HUDEP-2 (cell line): ENCODE results near the gene COMTD1.
A peak's percentile ranks its signal among the peaks of the same experiment; 100 is the strongest.

ENCODE experiments used
- DNase-seq, 76 experiments: peaks; one replicate each; lab custom pipeline; 2025; ENCODE audit not compliant: unreplicated experiment in 76 of 76; lab: John Stamatoyannopoulos, UW

The COMTD1 gene

DNA sequence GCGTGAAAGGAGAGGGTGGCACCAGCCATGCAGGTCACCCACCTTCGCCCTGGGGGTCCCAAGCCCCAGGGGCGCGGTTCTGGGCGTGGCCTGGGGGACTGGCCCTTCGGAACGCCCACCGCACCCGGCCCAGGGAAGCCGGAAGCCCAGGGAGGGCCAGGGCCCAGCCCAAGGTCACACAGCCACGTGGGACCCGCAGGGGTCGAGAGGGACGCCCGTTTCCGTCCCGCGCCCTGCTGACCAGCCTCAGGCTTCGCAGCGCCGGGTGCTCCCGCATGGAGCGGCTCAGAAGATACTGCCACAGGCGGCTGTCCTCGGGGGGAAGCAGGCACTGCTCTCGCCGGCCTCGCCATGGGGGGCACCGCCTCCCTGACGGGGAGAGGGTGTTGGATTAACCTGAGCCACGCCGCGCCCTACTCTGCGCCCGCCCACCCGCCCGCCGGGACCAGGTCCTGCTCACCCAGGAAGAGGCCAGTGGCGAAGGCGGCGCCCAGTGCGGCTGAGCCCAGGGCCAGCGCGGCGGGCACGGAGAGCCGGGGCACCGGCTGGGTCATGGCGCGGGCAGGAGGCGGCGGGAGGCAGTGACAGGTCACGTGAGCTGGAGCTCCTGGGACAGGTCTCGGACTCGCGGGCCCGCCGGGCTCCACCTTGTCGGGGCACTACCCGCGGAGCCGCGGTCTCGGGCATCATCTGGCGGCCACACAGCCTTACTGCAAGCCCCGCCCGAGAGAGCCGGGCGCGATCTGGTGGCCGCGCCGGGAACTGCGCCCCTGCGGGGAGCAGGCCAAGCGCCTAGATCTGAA lies at the start of gene COMTD1:
TSS of gene COMTD1 (minus strand) at position 583 of the 803 bp plus-strand sequence. CDS start at position 554, 29 bp downstream.
- peak; percentile 23 to 95 (median 87) for DNase-seq

DNA sequence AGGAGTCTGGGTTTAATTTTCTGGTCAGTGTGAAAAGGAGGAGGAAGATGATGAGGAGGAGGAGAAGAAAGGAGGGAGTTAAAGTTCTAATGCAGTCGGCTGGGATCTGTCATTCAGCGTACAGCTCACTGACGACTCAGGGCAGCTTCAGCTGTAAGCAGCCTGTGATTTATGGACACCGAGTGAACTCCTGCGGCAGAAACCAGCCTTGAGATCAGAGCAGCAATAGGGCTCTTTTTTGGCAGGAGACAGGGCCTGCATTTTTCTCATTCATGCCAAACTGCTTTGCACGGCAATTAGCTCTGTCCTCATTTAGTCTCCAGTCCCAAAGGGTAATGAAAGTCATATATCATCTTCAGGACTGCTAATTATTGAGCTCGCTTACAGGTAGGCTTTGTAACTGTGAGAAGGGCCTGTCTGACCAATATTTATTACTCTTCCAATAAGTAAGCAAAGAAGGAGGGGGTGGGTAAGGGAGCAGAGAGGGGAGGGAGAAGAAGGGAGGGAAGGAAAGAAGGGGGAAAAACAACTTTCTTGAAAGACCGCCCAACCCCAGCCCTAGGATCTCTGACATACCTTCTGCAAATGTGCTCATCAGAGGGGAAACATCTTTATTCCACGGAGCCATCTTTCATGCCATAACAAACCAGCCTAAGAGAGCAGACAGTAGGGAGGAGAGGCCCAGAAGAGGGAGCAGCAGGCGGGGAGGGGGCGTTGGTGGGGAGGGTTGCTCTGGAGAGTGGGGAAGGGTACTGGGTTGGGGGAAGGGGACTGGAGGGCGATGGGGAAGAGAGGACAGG lies 48.1 kb upstream of the COMTD1 start:
- no peak for DNase-seq

GRCh38 chr10:75283078-75283670 lies 47.4 kb upstream of the COMTD1 start:
- DNase-seq: no peak

DNA sequence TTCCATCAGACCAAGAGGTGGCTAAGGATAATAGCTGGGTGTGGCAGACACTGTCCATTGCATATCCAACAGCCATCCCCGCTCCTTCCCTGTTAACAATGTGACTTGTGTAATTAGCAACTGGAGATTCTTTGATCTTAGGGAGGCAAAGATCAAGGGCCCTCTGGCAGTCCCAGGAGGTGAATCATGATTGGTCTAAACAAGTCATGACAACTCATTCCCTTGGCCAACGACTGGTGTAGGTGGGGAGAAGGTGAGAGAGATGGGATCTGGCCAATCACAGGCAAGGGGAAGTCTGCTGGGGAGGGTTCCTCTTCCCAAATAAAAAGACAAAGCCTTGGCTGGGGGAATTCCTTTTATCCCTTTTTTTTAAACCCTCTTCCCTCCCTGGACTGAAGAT lies 46.2 kb upstream of the COMTD1 start:
- no peak for DNase-seq

DNA sequence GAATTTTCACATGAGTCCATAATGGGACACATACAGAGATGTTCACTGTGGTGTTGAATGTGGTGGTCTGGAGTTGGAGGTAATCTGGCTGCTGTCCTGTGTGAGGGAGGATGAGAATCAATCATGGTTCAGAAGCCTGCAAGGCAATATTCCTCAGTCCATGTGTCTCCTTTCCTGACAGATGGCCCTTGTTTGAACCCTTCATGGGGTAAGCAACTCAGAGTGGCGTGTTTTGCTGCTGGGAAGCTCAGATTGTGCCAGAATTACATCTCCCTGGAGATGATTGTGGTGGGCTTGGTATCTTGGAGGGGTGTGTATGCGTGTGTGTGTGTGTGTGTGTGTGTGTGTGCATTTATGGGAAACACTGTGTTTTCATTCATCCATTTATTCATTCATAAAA lies 44.5 kb upstream of the COMTD1 start:
- DNase-seq: no peak

GRCh38 chr10:75276069-75276872 lies 40.5 kb upstream of the COMTD1 start:
- DNase-seq: no peak

DNA sequence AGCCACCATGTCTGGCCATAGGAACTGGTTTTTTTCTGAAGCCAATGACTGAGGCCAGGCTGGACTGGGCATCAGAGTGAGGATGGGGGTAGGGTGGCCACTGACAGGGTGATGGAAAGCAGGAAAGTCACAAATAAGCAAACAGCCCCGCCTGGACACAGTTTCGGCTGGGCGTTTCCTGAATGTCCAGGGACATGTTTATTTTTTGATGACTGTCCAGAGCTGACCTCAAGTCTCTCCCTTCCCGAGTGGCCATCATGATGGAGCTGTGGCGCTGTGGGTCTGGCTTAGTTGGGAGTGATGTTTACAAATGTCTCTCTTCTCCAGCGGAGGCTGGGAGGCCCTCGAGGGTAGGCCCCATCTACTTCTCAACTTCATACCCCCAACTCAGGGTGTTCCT lies 37.1 kb upstream of the COMTD1 start:
- no peak for DNase-seq

- DNase-seq: no peak
Measured at GRCh38 chr10:75272094-75272493, 36.3 kb upstream of the COMTD1 start.

DNA sequence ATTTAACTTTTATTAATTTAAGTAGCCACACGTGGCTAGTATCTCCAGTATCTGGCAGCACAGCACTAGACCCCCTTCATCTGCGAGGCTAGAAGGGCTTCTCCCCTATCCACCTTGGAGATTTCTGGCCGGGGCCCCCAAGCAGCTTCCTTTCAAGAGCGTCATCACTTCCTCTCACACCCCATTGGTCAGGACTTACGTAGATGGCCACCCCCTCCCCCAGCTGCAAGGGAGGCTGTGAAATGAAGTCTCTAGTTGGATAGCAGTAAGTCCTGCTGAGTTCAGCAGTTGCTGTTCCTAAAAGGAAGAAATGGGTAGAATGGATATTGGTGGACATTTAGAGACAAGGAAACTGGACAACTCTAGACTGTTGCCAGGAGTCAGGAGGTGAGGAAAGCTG lies 33.8 kb upstream of the COMTD1 start:
- no peak for DNase-seq

DNA sequence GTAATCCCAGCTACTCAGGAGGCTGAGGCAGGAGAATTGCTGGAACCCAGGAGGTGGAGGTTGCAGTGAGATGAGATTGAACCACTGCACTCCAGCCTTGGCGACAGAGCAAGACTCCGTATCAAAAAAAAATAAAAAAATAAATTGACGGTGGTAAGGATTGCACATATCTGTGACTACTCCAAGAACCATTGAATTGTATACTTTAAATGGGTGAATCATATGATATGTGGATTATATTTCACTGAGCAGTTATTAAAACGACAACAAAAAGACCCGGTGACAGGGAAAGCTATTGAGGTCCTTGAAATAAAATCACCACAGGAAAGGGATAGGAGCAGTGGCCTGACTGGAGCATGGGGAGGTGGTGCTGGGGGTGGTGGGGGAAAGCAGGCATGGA lies 31.2 kb upstream of the COMTD1 start:
- no peak for DNase-seq

DNA sequence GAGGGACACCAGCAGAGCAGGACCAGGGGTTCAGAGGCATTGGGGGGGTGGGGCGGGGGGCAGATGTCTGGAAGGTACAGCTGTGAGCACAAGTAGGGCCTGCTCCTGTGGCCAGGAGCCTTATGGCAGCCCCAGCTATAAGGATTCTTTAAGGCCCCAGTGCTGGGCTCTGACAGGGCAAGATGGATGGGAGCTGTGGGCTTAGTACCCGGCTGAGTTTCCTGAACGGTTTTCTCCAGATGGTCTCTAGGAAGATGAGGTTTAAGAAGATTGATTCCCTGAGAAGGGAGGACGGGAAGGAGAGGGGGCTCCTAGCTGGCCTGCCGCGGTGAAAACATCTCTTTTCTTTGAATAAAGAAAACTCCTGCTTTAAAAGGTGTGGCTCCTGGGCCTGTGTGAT lies 30.1 kb upstream of the COMTD1 start:
- no peak for DNase-seq

GRCh38 chr10:75263806-75264205 lies 28.0 kb upstream of the COMTD1 start:
- no peak for DNase-seq

DNA sequence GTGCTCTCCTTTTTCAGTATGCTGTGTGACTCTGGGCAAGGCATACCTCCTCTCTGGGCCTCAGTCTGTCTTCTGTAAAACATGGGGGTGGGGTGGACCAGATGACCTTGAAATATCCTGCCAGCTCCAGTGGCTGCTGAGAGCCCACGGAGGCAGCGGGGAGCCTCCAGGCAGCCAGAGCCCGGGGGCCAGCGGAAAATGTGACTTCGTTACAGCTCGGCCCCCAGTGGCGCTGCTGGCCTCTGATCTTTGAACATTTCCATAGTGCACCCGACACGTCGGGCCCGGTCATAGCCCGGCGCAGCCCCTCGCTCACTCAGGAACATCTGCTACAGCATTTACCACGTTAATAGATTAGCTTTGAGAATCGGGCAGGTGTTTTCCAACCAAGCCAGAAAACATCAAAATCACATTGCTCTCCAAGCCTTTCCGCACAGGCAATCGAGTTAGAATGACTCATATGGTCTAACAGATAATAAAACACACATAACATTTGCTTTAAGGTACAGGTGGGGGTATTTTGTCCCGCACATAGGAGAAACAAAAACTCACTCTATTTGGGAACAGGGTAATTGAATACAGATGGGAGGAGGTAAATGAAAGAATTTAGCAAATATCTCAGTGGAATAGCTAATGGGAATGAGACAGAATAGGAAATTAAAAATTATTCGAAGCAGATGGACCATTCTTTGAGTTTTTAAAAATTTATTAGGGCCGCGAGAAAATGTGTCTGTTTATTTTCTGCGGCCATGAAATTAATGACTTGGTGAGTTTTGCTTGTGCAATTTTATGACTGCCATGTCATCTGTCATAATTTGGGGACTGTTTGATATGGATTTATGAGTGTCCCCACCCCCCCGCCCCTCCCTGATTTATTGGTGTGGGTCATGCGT lies 26.3 kb upstream of the COMTD1 start:
- DNase-seq: no peak

GRCh38 chr10:75260990-75261389 lies 25.2 kb upstream of the COMTD1 start:
- DNase-seq: no peak

GRCh38 chr10:75254739-75255138 lies 19.0 kb upstream of the COMTD1 start:
- DNase-seq: no peak

GRCh38 chr10:75253281-75254220 lies 17.8 kb upstream of the COMTD1 start:
- DNase-seq: no peak

- no peak for DNase-seq
Measured at GRCh38 chr10:75250934-75251333, 15.2 kb upstream of the COMTD1 start.

- no peak for DNase-seq
Measured at GRCh38 chr10:75247797-75248196, 12.0 kb upstream of the COMTD1 start.

DNA sequence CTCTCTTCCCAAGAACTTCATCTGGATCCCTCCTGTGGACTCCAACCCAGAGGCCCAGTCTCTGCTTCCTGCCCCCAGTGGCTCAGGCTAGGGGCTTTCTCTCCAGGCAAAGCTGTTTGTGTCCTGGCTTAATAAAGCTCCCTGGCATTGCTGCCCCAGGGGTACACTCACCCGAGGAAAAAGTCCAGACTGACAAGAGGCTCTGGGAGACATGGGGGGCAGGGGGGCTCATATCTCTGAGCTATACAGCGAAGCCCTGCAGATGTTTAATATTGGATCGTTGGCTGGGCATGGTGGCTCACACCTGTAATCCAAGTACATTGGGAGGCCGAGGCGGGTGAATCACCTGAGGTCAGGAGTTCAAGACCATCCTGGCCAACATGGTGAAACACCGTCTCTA lies 10.7 kb upstream of the COMTD1 start:
- DNase-seq: no peak
